Head of caudate nucleus (tissue), 42 donors: ENCODE data around the gene CDH20.
A peak's percentile ranks its signal among the peaks of the same experiment; 100 is the strongest.
"Not testable (repeated sequence)": the region's sequence is repeated elsewhere in the genome, so short reads cannot be mapped to it uniquely, and the experiment has no call there.

Experiments used
- DNase-seq, 42 donors: peaks; one replicate each; pipeline versions ENCODE4 v3.0.0 to v3.0.0-alpha.2; 2020 to 2021; ENCODE audit warnings: mixed read lengths in 7 of 42
- intact Hi-C: fragments of 100-400 bp; cut with DNase I; formaldehyde crosslinking; loops from one replicate; pipeline ENCODE4 v1.15.0; 2022

The CDH20 gene

DNA sequence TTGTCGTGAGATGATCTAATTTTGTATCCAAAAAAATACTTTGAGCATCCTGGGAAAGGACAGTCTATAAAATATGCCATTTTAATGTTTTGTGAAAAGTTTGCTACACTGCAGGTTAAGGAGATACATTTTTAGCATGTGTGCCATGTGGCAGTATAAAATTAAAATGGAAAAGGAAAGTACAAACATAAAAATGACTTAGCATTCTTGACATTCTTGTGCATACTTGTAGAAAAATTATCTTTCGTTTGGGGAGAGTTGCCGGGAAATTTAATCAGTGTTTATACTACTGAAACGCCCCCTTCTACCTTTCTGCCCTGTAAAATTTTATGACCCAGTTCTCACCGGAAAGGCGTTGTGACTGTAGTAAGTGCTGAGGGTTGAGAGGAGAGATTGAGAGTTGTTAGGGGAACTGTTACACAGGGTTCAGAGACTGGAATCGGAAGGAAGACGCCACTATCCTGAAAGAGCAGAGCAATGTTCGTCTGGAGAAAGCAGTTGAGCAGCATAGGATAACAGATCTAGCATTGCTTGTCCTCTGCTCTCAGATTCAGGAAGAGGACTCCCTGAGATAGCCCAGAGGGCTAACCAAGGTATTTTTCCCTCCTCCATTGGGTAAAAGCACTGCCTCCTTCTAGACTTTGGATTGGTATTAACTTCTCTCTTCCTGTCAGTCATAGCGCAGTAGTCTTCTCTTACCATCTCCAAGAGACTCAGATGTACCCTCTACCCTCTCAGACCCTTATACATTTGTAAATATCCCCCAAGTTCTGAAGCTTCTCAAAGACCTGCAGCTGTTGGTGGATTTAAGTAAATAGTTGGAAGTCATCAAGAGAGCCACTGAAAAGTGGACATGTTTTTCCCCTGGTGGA, 2.7 kb downstream of the CDH20 start:
- peak in 2 of 42 donors; percentile 20 to 56 for DNase-seq
- intact Hi-C loops = loop anchor here (10.0 kb wide), 1 partner anchor 79 kb away; no protein-coding TSS in a partner anchor

DNA sequence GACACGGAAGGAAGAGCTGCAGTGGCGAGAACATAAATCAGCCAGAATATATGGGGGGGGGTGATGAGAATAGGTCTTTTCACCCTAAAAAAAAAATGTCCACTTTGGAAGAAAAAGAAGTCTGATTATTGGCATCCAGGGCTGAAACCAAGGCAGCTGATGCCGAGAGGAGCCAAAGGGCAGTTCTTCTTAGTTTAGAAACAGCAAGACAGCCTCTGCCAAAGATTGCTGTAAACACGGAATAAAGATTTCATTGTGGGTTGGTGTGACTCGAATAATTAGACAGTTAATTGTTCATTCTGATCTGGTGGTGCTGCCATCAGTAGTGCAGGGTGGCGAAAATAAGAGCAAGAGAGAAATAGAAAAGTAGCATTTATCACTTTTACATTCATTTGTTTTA, 3.5 kb downstream of the CDH20 start:
- peak; percentile 30 to 91 (median 78) for DNase-seq

DNA sequence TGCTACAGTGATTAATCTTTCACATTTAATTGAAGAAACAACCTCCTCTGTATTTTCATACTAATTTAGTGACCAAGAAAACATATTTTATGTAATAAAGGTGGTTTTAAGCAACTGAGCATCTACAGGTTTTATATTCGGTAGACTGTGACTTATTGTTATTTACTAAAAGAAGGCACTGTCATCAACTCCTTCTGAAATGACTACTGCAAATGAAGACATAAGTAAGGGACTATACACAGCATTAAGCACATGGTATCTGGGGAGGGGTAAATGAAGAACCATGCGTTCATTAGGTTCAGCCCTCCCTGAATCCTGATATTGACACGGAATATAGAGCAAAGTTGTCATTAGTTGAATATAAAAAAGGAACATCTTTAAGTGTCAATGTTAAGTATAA, 4.3 kb downstream of the CDH20 start:
- intact Hi-C loops = loop anchor here (10.0 kb wide), 1 partner anchor 77 kb away; no protein-coding TSS in a partner anchor
- no peak for DNase-seq

More for the DNA sequence above, 3.5 kb downstream of the CDH20 start:
- intact Hi-C loops = loop anchor here (10.0 kb wide), 1 partner anchor 78 kb away; no protein-coding TSS in a partner anchor

DNA sequence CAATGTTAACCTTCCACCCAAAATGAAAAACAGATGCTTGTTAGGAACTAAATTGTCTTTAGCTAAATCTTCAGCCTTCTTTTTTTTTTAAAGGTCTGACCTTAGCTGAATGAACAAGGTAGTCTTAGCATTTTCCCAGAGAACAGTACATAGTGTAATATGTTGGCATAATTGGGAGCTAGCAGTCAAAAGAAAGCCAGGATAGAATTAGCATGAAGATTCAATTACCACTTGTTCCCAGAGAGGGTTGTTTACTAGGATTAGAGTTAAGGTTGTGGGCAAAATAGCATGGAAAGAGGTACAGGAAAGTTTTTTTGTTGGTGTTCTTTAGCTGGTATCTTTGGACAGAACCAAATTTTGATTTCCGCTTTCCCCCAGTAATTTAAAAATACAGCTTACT, 6.9 kb downstream of the CDH20 start:
- no peak for DNase-seq
- intact Hi-C loops = no loop called here

DNA sequence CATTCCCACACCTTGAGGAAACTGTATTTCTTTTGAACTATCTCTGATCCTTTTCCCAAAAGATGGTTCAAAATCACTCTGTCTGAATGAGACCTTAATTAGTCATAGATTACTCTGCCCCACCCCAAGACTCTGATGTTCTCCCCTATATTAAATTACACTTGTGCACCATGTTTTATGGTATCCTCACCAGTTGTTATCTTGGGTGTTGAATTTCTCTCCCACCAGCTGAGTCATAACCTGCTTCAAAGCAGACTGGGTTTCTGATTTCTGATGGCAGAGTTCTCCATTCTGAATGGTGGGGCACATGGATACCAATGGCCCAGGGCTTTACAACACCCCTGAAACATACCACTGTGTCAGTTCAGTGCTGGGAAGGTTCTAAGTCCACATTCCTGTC, 15.0 kb downstream of the CDH20 start:
- DNase-seq = no peak
- intact Hi-C loops = no loop called here

DNA sequence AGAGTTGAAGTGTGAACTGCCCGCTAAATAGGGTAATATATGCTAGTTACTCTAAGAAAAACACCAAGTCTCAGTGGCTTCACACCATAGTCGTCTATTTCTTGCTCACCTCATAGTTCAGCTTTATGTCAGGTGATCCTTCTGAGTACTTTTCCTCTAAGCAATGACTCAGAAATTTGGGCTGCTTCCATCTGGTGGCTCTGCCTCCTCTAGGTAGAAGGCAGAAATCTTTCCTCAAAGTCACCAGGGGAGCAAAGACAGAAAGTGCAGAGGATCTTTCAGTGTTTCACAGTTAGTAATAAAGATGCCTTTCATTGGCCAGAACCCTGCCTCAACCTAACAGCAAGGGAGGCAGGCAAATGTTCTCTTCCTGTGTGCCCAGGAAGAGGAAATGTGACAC, 17.3 kb downstream of the CDH20 start:
- intact Hi-C loops = no loop called here
- no peak for DNase-seq

DNA sequence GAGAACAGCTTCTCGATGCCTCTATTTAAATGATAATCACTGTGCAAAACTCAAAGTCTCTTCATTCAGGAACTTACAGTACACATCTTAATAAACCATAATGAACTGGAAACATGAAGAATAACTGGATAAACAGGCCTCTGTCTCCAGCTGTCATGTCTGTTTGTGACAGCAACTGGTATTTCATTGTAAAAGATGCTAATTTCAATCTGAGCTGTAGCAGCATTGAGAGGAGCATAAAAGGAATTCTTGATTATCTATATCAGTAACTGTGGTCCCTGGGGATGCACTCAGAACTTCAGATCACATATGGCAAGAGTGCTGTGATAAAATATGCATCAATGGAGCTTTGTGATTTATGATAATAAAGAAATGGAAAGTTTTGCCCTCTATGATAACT, 18.8 kb downstream of the CDH20 start:
- no peak for DNase-seq
- intact Hi-C loops = no loop called here

DNA sequence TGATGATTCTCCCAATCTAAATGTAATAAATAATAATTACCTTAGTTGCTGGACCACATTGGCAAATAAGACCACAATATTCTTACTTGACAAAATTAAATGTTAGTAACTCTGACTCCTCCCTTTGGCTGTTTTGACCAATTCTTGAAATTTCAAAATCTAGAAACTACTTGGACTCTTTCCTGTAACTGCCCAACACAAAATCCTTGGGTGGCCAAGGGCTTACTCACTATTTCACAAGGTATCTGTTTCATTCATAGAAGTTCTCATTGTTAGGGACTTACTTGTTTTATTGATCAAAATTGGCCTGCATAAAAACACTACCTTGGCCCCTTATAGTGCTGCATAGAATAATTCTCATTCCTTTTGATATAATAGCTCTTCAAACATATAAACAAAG, 19.4 kb downstream of the CDH20 start:
- intact Hi-C loops = no loop called here
- DNase-seq = no peak

DNA sequence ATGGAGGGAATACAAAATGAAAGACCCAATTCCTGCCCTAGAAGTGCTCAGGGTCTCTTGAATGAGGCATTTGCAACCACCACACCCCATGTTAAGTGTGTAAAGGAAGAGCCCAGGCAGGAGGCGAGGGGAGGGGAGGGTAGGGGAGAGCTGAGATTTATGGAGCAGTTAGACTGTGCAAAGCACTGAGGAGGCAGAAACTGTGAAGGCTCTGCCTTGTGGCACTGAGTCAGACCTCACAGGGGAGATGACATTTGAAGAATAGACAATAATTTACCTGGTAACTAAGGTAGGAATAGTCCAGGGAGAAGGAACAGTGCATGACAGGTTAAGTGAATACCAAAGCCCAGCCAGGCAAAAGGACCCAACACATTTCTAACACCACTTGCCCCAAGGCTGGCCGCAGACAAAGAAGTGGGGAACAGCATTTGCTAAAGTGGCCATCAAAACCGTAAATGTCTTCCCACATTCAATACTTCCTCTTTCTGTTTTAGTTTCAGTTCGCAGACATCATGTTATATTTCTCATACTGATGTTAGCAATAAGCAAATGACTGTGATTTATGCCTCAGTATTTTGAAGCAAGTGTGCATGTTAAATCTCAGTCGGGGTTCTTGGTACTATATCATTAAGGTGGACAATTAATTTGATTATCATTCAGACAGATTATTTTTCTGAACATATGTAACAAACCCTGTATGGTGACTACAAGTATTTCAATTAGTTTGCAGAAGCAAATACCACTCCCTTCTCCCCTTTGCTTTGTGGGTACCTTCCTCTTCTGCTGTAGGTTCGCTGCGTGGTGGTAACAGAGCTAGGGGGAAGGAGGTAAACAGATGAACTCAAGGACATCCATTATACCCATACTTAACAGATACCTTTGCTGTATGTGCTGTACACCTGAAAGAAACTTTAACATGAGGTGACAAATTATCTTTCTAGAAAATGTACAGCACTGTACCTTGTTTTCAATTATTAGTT, 27.5 kb downstream of the CDH20 start:
- peak in 1 of 42 donors; percentile 13 for DNase-seq
- intact Hi-C loops = no loop called here

DNA sequence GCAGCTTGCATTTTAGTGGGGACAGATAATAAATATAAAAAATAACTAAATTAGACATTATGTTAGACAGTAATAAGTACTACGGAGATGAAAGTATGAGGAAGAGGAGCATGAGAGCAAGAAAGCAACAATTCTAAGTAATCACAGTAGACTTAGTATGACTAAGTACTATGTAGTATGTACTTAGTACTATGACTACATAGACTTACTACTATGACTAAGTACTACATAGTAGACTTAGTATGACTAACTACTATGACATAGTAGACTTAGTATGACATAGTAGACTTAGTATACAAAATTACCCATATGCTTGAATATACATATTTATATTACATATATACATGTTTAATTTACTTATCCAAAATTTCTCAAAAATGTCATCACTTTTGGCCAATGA, 29.3 kb downstream of the CDH20 start:
- no peak for DNase-seq
- intact Hi-C loops = no loop called here

DNA sequence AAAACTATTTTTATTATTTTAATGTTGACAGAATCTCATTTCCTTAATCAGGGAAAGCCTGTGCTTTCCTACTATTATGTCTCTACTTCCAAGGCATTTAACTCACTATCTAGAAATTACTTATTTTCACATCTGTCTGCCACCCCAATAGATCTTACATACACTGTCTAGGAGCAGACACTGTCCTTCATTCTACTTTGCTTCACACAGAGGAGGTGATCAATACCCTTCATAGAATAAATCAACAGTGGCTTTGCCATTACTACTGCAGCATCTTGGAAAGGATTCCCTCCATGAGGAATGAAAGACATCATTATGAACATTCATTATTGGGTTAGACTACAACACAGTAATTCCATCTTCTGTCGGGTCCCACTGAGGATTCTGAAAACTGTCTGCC, 31.7 kb downstream of the CDH20 start:
- no peak for DNase-seq
- intact Hi-C loops = no loop called here

DNA sequence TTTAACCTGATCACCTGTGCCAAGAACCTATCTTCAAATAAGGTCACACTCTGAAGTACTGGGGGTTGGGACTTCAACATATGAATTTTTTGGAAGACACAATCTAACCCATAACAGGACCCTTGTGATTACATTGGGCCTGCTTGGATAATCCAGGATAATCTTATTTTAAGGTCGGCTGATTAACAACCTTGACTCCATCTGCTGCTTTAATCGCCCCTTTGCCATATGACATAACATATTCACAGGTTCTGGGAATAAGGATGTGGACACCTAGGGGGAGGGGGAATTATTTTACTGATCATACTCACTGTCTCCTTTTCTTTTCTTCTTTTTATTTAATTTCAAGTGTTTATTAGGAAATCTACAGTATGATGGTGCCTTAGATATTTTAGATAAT, 34.8 kb downstream of the CDH20 start:
- intact Hi-C loops = no loop called here
- DNase-seq = no peak

DNA sequence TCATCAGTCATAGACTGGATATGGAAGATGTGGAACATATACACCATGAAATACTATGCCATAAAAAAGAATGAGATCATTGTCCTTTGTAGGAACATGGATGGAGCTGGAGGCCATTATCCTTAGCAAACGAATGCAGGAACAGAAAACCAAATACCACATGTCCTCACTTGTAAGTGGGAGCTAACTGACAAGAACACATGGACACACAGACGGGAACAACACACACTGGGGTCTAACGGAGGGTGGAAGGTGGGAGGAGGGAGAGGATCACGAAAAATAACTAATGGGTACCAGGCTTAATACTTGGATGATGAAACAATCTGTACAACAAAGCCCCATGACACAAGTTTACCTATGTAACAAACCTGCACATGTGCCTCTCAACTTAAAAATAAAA, 36.4 kb downstream of the CDH20 start:
- intact Hi-C loops, DNase-seq: not testable (repeated sequence)

DNA sequence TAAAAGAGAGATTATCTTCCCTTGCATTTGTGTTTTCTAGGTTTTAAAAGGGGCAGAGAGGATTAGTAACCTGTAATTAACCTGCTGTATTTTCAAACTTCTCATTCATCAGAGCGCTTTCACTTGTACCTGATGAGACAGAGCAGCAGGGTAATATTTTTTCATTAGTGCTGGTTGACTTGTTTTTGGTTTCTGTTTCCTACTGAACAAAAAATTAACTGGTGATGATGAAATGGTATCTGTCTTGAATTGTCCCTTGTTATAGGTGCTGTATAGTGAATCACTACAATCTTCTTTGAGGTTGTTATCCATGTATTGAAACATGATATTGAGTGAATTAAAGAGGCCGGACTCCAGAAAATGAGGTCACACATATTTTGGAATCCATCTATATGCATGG, 37.9 kb downstream of the CDH20 start:
- no peak for DNase-seq
- intact Hi-C loops = no loop called here

DNA sequence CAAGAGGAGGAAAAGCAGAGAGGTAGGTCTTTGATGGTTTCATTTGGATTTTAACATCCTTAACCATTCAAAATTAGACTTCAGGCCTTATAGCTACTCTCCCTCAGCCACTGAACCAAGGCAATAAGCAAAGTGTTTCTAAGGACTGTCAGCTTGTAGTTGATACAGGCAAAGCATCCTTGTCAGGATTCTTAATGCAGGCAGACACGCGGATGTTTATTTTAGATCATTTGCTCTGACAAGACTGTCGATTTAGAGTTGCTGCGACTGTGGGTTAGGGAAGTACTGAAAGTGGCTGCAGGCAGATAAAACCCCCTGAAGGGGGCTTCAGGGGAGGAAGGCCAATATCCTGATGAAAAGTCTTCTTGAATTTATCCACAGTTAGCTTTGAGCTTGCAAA, 46.6 kb downstream of the CDH20 start:
- no peak for DNase-seq
- intact Hi-C loops = no loop called here

DNA sequence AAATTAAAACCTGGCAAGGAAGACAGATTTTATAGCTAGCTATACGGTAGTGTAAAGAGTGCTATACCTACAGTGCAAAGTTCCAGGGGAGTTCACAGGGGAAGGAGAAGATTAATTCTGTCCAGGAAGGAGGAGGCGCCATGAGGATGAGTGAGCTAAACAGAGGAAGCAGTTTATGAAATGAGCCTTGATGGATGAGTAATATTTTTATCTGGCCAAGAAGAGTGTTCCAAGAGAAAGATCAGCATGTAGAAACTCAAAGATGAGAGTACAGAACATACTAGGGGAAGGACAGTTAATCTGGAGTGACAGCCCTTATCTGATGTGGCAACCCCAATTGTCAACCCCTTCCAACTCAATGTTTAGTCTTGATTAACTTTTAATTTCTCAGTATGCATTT, 54.8 kb downstream of the CDH20 start:
- intact Hi-C loops = no loop called here
- no peak for DNase-seq

DNA sequence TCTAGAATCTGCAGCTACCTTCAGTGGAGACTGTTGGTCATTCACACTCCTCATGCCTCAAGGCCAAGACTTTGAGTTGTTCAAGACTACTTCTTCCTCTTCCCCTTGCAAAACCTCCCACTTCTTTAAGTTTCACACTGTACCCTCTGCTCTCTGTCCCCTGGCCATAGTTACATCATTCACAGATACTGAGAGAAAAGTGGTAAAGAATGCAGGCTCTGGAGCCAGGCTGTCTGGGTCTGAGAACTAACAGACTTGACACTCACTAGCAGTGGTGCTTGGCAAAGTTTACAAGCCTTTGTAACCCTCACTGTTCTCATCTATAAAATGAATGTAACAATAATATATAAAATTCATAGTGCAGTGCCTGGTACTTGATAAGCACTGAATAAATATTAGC, 61.8 kb downstream of the CDH20 start:
- intact Hi-C loops = no loop called here
- no peak for DNase-seq

DNA sequence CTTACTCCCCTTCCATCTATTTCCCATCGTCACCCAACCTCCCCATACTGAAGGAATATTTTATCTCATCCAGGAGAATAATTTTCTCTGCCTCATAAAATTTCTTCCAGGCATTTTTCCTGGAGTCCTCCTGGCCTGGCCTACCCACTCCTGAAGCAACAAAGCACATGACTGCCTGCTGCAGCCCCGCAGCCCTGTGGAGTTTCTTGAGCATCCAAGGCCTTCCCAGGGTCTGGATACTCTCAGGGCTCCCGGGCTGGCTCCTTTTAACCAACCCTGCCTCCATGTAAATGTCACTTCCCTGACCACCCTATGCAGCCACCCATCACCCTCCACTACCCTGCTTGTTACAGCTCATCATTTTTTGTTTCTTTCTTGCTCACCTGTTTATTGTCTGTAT, 64.0 kb downstream of the CDH20 start:
- DNase-seq = no peak
- intact Hi-C loops = no loop called here

DNA sequence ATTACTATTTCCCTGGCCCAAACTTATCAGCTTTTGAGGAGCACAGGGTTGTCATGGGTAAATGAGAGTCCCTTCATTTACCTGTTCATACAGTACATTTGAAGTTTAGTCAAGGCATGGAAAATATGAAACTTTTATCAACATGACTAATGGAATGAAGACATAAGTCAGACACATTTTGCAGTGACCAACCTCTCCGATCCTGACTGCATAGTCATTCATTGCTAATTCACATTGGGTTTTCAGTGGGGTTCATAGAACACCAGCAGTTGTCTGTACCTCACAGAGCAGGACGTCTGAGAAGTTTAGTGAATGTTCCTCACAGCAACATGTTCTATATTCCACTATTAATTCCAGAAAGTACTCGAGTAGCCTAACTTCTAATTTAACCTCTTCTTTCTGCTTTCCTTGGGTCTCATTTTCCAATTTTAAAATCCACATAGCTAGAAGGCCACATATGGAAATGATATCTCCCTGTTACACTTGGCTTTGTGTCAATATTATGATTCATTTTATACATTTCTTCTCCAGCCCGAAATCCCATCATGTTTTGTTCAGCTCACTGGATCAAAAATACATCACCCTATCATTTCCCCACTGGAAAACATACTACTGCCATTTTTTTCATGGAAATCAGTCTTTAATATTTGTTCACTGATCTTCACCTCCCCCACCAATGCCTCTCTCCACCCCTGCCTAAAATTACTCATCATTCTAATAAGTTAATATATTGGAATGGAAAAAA, 65.9 kb downstream of the CDH20 start:
- intact Hi-C loops = no loop called here
- no peak for DNase-seq
